ENCODE data around the gene GREB1. TPM values are rescaled to one million over a fixed set of nuclear protein-coding genes. Genes with fewer than 3 reads are reported as not detected.
A peak's percentile ranks its signal among the peaks of the same experiment; 100 is the strongest.

The GREB1 gene
- total and polyA plus RNA-seq, 2 of the 13 experiments (the other 11 are each of a cell fraction or from before 2014, with no cell fraction given), result 31.3 to 61.2 TPM

- TF ChIP-seq ZNF318 (CRISPR knock-in tag; IDR thresholded peaks at IDR 0.05) (peak; percentile 92), DR1 (CRISPR knock-in tag; IDR thresholded peaks at IDR 0.05) (no peak), ZFP1 (CRISPR knock-in tag; IDR thresholded peaks at IDR 0.05) (peak; percentile 100), RFX5 (IDR thresholded peaks at IDR 0.05; ENCODE audit: low read depth, low read length) (no peak), ZNF597 (CRISPR knock-in tag; IDR thresholded peaks at IDR 0.05) (no peak), ZNF572 (CRISPR knock-in tag; IDR thresholded peaks at IDR 0.05) (no peak), ZNF430 (CRISPR knock-in tag; IDR thresholded peaks at IDR 0.05) (peak; percentile 79; the same call in 1 of the 2 replicates), ZNF260 (CRISPR knock-in tag; IDR thresholded peaks at IDR 0.05; ENCODE audit: borderline replicate concordance, low read depth) (no peak), POLR2AphosphoS5 (IDR thresholded peaks at IDR 0.05; ENCODE audit: low read depth, low read length) (peak; percentile 39), ELF4 (CRISPR knock-in tag; IDR thresholded peaks at IDR 0.05; ENCODE audit: borderline replicate concordance) (no peak), CREB1 (IDR thresholded peaks at IDR 0.05) (no peak), CREB1 (CRISPR knock-in tag; IDR thresholded peaks at IDR 0.05) (peak; percentile 80), ZNF772 (CRISPR knock-in tag; IDR thresholded peaks at IDR 0.05) (no peak; the same call in 1 of the 2 replicates), ZNF841 (CRISPR knock-in tag; IDR thresholded peaks at IDR 0.05; ENCODE audit: borderline replicate concordance) (no peak), E2F2 (CRISPR knock-in tag; IDR thresholded peaks at IDR 0.05; ENCODE audit: borderline replicate concordance) (no peak), HNRNPK (IDR thresholded peaks at IDR 0.05; ENCODE audit: low read depth, low read length, poor library complexity, severe bottlenecking) (no peak), ZNF724P (CRISPR knock-in tag; IDR thresholded peaks at IDR 0.05; ENCODE audit: borderline replicate concordance) (no peak), ZFP36L1 (CRISPR knock-in tag; IDR thresholded peaks at IDR 0.05) (peak; percentile 14; the same call in 1 of the 2 replicates), NR2C2 (CRISPR knock-in tag; IDR thresholded peaks at IDR 0.05; ENCODE audit: borderline replicate concordance) (peak; percentile 70)
These were observed 27.9 kb upstream of the GREB1 start (continued) for GRCh38 chr2:11505652-11506610.

Data from HepG2 (cell line).